Hippocampal formation (tissue), 2 donors: ENCODE data around the gene PPP2R1B.
"Not testable (repeated sequence)": the region's sequence is repeated elsewhere in the genome, so short reads cannot be mapped to it uniquely, and the experiment has no call there.

Experiments used
- DNase-seq, 2 donors: peaks; one replicate each; lab custom pipeline; 2025; lab: John Stamatoyannopoulos, UW

Gene PPP2R1B

DNA sequence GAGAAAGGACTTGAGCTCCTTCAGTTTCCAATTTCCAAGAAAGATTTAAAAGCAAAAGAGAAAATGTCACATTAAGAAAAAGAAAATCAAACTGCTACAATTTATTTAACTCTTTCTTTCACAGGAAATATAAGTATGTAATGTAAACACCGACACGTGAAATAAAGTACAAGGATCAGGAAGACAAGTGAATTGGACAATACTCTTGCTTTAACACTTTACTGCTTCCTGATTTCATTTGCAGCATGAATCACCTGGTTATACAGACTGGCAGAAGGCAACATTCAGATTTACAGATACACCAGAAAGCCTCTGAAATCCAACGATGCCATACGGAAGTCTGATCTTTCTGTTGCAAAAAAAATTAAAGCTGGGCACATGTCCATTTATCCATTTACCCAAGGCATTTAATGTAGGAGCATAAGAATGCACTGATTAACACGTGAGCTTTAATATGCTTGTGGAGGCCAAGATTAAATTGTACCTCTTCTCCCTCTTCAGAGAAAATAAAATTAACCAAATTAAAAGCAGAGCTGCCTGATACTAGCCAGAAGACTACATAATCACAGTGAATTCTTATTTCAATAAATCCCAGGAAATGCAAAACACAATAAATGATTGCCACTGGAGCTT, 16.0 kb upstream of the PPP2R1B start:
- no peak for DNase-seq

DNA sequence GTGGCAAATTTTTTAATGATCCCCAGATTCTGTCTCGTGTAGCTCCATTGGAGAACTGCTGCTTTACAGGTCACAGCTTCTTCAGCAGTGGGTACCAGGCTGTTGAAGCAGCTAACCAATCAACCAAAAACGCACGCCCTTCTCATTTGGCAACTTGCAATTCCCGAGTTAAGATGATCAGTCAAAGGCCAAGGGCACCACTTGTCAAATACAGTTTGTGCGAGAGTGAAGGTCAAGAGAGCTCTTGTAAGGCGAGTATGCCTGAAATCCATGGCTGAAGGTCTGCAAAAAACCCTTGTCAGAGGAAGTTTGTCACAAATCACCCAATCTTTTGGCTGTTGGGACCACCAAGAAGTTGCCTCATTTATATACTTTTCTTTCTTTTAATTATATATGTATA, 12.9 kb upstream of the PPP2R1B start:
- no peak for DNase-seq

DNA sequence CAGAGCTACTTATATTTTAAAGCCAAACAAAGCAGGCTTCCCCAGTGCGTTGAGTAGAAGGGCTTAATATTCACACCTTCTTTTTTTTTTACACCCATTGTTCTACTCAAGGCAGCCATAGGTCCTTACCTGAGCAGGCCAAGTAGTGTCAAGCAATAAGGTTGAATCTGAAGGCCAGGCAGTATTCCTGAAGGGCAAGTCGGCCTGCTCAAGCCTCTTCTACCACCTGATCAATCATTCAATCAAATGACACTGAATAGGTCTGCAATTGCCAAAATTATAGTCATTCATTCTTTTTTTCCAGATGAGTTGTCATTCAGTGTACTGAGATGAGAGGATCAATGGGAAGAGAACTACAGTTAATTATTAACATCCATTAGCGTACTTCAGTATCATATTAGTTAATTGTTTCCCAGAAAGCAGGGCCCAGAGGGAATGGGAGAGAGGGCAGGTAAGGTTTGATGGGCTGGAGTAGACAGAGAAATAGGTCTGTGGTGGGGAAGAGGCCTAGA, 11.9 kb upstream of the PPP2R1B start:
- DNase-seq: no peak

DNA sequence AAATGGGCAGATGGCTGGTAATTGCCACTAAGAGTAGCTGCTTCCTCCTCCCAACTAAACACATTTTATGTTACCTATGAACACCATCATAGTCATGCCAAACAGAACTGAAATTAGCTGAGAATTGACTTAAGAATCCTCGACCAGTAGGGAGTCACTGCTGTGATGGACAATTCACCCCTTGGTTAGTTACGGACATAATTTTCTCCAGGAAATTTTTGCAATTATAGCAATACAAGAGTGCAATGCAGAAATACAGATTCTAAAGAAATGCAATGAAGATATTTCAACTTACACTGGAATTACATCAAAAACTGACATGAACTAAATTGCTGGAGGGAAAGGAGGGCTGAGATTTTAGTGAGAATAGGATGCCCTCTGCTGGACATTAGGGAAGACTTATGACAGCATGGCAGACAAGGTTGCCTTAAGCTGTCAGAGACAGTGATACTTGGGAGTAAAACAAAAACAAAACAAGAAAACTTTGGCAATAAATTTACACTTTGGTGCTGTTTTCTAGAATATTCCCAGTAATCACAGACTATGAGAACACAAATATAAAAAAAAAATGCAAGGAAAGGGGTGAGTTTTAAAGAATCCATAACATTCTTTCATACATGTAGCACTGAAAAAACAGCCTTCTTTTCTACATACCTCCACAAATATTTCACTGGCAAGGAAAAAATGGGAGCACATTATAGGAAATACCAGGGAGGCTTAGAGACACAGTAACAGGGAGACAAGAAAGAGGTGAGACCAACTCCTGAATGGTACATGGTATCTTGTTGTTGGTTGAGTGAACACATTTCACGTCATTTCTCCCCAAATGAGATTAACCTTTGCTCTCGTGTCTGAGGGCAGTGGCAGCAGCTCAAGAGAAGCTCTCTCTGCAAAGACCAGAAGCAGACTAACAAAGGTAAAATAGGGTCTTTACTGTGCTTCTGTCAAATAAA, 11.2 kb upstream of the PPP2R1B start:
- peak in 1 of 2 donors; percentile 89 for DNase-seq

DNA sequence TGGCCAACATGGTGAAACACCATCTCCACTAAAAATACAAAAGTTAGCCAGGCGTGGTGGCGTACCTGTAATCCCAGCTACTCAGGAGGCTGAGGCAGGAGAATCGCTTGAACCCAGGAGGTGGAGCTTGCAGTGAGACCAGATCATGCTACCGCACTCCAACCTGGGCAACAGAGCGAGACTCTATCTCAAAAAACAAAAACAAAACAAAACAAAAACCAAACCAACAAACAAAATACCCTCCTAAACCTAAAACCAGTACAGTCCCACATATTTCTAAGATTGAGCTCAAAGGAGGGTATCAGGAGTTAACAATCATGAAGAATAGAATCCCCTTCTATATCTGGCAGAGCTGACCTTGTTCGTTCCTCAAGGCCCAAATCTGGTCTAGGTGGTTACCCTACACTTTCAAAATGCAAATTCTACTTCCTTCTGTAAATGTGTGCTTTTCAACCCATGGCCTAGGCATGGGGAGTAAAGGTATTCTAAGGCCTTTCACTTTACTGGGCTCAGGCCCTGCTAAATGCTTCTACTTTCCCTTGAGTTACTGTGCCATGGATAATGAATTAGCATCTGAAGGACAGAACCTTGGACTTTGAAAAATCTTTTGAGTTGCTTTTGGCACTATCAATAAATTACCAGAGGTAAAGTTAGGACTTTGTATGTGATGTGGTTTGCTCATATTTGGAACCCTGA, 10.4 kb upstream of the PPP2R1B start:
- DNase-seq: no peak

DNA sequence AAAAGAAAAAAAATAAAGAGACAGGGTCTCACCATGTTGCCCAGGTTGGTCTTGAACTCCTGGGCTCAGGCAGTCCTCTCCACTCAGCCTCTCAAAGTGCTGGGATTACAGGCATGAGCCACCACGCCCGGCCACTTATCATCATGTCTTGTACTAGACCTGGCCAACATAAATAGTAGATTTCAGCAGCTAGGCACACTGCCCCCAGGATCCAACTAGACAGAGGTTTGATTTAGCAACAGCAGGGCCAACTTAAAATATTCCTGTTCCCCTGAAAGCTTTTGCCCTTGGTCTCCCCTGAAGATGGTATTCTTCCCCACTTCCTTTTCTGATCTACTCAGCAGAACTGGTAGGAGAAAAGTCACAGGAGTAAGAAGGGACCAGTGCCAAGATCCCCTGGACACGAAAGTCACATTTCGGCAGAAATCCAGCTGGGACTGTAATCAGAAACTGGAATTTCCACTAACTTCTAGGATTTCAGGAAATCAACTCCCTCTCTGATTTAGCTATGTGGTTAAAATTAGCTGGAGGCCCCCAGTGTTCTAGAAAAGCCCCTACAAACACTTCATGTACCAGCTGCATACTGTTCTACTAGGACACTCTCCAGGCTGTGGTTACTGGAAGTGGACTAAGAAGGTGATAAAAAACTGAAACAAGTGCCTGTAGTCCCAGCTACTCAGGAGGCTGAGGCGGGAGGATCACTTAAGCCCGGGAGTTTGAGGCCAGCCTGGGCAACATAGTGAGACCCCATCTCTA, 8.9 kb upstream of the PPP2R1B start:
- no peak for DNase-seq

DNA sequence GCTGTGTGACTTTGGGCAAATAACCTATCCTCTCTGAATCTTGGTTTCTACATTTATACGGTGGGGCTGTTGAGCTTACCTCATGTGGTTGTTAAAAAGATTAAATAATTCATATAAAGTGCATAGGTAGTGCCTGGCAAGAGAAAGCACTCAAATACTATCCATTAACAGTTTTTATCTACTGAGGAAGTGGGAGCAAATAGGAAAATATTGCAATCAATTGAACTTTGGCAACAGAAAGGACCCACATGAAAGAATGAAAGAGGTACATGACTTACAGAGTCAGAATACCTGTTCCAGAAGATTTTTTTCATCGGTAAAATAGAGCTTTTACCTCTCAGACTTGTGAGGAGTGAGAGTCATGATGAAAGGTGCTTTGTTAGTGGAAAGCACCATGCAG, 6.3 kb upstream of the PPP2R1B start:
- no peak for DNase-seq

DNA sequence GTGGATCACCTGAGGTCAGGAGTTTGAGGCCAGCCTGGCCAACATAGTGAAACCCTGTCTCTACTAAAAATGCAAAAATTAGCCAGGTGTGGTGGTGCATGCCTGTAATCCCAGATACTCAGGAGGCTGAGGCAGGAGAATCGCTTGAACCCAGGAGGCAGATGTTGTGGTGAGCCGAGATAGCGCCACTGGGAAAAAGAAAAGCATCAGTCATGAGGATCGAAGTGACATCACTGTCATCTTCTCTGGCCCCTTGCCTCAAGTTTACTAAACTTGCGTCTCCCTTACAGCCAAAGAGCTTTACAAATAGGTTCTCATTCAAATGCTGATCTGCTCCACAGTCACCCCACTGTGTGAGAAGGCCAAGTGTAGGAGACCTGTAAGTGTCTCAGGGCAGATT, 5.0 kb upstream of the PPP2R1B start:
- DNase-seq: not testable (repeated sequence)

DNA sequence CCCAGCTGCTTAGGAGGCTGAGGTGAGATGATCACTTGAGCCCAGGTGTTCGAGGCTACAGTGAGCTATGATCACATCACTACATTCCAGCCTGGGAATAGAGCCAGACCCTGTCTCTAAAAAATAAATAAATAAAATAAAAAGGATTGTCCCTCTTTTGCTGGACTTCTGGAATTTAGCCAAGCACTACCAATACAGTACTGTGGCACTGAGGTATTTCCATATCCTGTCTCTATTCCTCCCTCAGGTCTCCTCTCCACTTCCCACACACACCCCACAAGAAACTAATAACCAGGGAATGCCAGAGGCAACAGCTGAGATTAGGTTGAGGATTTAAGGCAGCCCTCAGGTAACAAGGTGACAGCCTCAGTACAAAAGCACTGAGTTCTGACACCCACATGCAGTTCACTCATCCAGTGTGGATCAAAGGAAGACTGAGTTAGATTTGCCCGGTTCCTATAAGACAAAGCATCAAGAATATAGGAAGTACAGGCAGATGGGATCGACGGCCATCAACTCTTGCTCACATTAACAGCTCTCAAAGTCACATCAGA, 4.5 kb upstream of the PPP2R1B start:
- DNase-seq: no peak

DNA sequence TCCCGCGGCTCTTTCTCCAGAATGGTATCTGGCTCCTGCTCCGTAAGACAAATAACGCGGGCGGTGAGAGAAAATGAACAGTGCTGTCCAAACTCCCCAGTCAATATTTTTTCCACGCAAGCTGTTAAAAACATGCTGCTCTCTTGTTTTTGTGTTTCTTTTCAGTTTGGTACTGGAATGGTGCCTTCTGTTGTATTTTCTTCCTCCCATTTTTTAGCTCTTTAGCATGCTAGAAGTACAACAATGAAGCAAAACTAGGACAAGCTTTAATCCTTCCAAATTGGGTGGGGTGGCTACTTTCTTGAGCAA, 599 bp upstream of the PPP2R1B start:
- peak in 1 of 2 donors; percentile 54 for DNase-seq

DNA sequence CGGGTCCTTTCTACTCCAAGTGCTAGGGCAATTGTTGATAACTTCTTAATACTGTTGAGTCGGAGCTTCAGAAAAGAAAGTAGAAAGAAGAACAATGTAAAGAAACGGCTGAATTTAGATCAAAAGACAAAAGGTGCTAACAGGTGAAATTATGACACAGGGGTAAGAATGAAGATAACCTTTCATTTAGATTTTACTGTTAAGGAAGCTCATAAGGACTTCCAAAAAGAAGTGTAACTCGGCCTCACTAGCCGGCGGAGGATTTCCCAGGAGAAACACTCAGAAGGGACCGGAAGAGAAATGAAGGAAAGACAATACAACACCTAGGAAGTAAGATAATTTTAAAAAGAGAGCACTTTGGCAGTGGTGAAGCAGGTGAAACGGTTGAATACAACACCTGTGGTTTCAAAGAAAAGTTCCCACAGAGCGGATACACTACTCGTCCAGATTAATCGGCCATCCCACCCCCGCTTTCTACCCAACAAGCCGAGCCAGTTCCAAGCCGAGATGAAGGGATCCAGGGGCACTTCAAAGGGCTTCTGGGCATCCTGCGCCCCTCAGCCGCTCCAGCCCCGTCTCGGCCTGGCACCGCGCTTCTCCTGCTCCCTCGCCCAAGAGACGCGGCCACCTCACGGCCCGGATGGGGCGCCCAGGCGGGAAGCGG, 737 bp downstream of the PPP2R1B start:
- DNase-seq: peak; percentile 39 to 42

DNA sequence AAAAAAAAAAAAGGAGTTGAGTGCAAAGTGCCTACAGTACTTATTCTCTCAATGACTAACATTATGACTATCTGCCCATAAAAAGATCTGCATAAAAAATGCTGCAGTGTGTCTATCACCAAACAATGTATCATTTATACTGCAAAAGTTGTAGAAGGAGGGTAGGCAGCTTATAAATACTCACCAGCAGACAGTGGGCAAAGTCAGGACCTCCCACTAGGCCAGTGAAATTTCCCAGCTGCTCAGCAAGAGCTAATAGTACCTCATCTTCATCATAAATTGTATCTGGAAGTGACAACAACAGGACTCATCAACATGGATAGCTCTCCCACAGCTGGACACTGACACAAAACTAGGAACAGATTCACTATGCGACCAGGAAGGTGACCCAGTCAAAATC, 1.6 kb downstream of the PPP2R1B start:
- no peak for DNase-seq

DNA sequence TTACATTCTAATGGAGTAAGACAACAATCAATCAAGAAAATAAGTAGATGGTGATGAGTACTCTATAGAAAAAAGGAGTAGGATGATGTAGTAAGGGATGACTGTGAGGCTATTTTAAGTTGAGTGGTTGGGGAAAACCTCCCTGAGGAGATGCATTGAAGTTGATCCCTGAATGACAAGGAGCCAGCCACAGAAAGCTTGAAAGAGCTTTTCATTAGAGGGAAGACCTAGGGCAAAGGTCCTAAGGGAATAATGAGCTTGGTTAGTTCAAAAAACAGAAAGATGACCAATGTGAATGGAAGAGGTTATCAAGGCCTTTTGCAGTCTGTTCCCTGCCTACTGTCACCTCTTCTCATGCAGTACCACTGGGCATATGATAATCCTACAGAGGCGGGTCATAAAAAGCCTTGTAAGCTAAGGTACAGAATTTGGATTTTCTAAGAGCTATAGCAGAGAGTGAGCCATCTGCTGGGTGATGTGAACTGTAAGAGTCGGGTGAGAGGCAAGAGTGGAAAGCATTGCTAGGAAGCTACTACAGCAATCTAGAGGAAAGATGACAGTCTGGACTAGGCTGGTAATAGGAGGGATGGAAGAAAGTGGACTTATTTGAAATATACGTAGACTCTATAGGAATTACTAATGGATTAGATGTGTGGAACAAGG, 3.1 kb downstream of the PPP2R1B start:
- DNase-seq: peak in 1 of 2 donors; percentile 74

DNA sequence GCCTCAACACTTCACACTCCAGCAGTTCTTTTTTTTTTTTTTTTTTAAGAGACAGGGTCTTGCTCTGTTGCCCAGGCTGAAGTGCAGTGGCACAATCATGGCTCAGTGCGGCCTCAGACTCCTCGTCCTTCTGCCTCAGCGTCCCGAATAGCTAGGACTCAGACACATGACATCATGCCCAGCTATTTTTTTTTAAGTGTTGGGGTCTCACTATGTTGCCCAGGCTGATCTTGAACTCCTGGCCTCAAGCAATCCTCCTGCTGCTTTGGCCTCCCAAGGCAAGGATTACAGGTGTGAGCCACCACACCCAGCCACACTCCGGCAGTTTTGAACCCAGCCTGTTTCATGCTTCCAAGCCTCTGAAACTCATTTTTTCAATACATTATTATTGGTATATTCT, 3.7 kb downstream of the PPP2R1B start:
- no peak for DNase-seq

DNA sequence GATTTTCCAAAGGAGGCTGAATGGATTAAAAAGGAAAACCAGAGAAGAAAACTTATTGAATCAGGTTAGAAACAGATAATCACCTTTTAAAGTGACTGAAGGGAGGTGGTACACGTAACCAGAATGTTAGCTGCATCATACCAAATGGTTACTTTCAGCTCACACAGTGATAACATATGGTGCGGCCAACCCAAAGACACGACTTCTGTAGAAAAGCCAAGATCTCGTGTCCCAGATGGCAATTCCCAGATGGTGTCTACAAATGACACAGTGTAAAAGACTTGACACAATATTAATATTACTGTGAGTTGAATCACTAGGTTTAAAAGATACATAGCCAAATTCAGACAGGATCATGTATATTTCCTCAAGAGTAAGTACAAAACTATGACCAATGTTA, 5.2 kb downstream of the PPP2R1B start:
- no peak for DNase-seq

DNA sequence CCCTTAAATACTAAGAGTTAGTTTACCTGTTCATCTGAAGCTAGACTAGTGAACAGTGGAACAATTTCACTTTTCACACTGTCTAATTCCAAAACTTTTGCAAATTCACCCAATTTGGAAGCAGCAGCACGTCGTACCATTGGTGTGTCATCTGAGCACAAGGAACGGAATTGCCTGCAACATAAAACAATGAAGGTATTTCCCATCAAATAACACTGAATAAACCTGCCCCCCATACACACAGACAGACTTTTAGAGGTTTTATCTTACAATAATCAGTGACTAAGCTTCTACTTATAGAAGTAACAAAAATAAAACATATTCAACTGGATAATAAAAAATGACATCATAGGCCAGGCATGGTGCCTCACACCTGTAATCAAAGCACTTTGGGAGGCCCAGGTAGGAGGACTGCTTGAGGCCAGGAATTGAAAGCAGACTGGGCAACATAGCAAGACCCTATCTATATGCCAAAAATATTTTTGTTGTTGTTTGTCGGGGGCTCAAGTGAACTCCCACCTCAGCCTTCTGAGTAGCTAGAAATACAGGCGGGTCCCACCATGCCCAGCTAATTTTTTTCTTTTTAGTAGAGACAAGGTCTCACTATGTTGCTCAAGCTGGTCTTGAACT, 6.3 kb downstream of the PPP2R1B start:
- DNase-seq: no peak

DNA sequence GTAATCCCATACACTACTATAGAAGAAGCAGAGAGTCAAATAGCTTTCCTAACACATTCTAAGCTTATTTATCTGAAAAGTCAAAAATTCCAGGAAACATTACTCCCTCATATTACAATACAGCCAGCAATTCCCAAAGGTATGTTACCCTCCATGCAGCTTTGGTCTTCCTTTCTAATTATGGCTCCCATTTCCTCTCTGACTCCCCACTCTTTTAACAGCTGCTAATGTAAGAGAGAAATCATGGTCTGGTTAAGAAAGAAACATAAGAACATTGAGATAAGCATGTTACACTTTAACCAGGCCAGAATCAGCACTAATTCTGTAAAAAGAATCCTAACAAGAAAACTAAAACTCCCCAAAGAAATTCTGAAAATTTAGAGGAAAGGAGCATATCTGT, 6.8 kb downstream of the PPP2R1B start:
- no peak for DNase-seq

DNA sequence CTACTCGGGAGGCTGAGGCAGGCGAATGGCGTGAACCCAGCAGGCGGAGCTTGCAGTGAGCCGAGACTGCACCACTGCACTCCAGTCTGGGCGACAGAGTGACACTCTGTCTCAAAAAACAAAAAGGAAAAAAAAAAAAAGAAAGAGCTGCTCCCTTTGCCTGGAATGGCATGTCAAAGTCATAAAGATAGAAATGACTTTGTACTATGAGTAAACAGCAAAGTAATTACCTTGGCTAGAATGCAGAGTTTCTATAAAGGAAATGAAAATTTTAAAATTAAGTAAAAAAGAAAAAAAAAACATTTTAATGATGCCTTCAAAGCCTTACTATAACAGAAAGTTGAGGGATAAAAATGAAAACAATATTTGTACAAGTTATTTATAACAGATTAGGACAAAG, 10.1 kb downstream of the PPP2R1B start:
- DNase-seq: no peak

DNA sequence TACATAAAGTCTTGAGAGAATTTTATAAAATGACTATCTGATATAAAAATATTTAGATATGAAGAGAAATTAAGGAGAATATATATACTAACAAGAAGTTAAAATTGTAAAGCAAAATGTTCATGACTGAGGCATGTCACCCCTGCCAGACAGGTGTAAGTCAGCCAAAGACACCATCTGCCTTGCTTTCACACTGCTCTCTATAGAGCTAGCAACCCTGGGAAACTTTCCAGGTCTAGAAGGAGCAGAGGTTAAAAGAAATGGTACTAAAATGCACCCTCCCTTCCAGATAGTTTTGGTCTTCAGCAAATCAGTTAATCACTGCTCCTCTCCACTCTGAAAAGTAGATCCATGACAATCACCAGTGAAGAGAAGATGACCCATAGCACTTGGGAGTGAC, 16.5 kb downstream of the PPP2R1B start:
- DNase-seq: no peak
